ENCODE data around the gene FAIM. TPM values are rescaled to one million over a fixed set of nuclear protein-coding genes. Genes with fewer than 3 reads are reported as not detected.
"Not testable (repeated sequence)": the region's sequence is repeated elsewhere in the genome, so short reads cannot be mapped to it uniquely, and the experiment has no call there.

Gene FAIM
- 10 to 100 TPM in 1 of 4 donors, 1 to 10 TPM in 3; 5.1 to 12.5 (median 7.1) TPM for total RNA-seq

- TF ChIP-seq CTCF (IDR thresholded peaks at IDR 0.05) (no peak), POLR2A (IDR thresholded peaks at IDR 0.05) (no peak)
- intact Hi-C loops (cut with DNase I; ENCODE audit: low total_unique reads), result no loop called here
- WGBS, 2 donors, result 2 to 3% methylated on average over 36 to 55 of the region's 68 CpGs
Measured at GRCh38 chr3:138608322-138609135, at the start of gene FAIM. Gene FAIM, plus strand, starts transcription at chr3:138608771. Its CDS starts 10,956 bp downstream, at chr3:138619727.

GRCh38 chr3:138559134-138559533, 49.4 kb upstream of the FAIM start:
- WGBS, 2 donors, result 69 to 96% methylated on average over 4 of the region's 4 CpGs
- TF ChIP-seq CTCF (IDR thresholded peaks at IDR 0.05) (no peak), POLR2A (IDR thresholded peaks at IDR 0.05) (no peak)
- DNase-seq (ENCODE audit: low spot score in 2 of 2), result no peak
- intact Hi-C loops (cut with DNase I; ENCODE audit: low total_unique reads), result no loop called here
- H3K4me3 ChIP-seq (ENCODE audit: low read depth, poor library complexity, severe bottlenecking), result no peak overlapping the region

More at GRCh38 chr3:138608322-138609135, at the start of gene FAIM:
- H3K4me3 ChIP-seq (ENCODE audit: low read depth, poor library complexity, severe bottlenecking), result peak within 1 kb of the TSS; percentile 73
- DNase-seq (ENCODE audit: low spot score in 2 of 2), result peak; percentile 32 to 94

GRCh38 chr3:138560501-138560900, 48.1 kb upstream of the FAIM start:
- DNase-seq (ENCODE audit: low spot score in 2 of 2), result no peak
- intact Hi-C loops (cut with DNase I; ENCODE audit: low total_unique reads), result no loop called here
- TF ChIP-seq CTCF (IDR thresholded peaks at IDR 0.05) (no peak), POLR2A (IDR thresholded peaks at IDR 0.05) (no peak)
- 95 to 100% methylated on average over 6 of the region's 6 CpGs for WGBS, 2 donors
- no peak overlapping the region for H3K4me3 ChIP-seq (ENCODE audit: low read depth, poor library complexity, severe bottlenecking)

GRCh38 chr3:138562902-138563301, 45.7 kb upstream of the FAIM start:
- H3K4me3 ChIP-seq (ENCODE audit: low read depth, poor library complexity, severe bottlenecking); intact Hi-C loops (cut with DNase I; ENCODE audit: low total_unique reads); DNase-seq (ENCODE audit: low spot score in 2 of 2): not testable (repeated sequence)
- WGBS, 2 donors, result 97 to 100% methylated on average over 1 of the region's 1 CpG

GRCh38 chr3:138566293-138566692, 42.3 kb upstream of the FAIM start:
- H3K4me3 ChIP-seq (ENCODE audit: low read depth, poor library complexity, severe bottlenecking); intact Hi-C loops (cut with DNase I; ENCODE audit: low total_unique reads); DNase-seq (ENCODE audit: low spot score in 2 of 2): not testable (repeated sequence)
- 74 to 94% methylated on average over 2 of the region's 2 CpGs for WGBS, 2 donors

- TF ChIP-seq POLR2A (IDR thresholded peaks at IDR 0.05), result no peak
- TF ChIP-seq CTCF (IDR thresholded peaks at IDR 0.05), result no peak
- intact Hi-C loops (cut with DNase I; ENCODE audit: low total_unique reads), result no loop called here
- DNase-seq (ENCODE audit: low spot score in 2 of 2), result no peak
- no peak overlapping the region for H3K4me3 ChIP-seq (ENCODE audit: low read depth, poor library complexity, severe bottlenecking)
Measured at GRCh38 chr3:138567403-138567802, 41.2 kb upstream of the FAIM start.

GRCh38 chr3:138569090-138569489, 39.5 kb upstream of the FAIM start:
- 85 to 88% methylated on average over 2 of the region's 2 CpGs for WGBS, 2 donors
- no peak for TF ChIP-seq POLR2A (IDR thresholded peaks at IDR 0.05)
- no peak for TF ChIP-seq CTCF (IDR thresholded peaks at IDR 0.05)
- intact Hi-C loops (cut with DNase I; ENCODE audit: low total_unique reads), result no loop called here
- no peak overlapping the region for H3K4me3 ChIP-seq (ENCODE audit: low read depth, poor library complexity, severe bottlenecking)
- no peak for DNase-seq (ENCODE audit: low spot score in 2 of 2)

GRCh38 chr3:138569624-138570023, 38.9 kb upstream of the FAIM start:
- DNase-seq (ENCODE audit: low spot score in 2 of 2); H3K4me3 ChIP-seq (ENCODE audit: low read depth, poor library complexity, severe bottlenecking); intact Hi-C loops (cut with DNase I; ENCODE audit: low total_unique reads): not testable (repeated sequence)
- 96 to 98% methylated on average over 8 of the region's 8 CpGs for WGBS, 2 donors
